GM21528 (cell line): Measurements from ENCODE around the gene AP4S1.
"Not testable (repeated sequence)": the region's sequence is repeated elsewhere in the genome, so short reads cannot be mapped to it uniquely, and the experiment has no call there.

Source experiments
- ATAC-seq: cut with Tn5 transposase; IDR thresholded peaks from one replicate; pipeline ENCODE4 v1.9.1; 2021; ENCODE audit warnings: mild to moderate bottlenecking, moderate library complexity; ENCODE audit not compliant: unreplicated experiment, low FRiP score

AP4S1 gene, protein sequence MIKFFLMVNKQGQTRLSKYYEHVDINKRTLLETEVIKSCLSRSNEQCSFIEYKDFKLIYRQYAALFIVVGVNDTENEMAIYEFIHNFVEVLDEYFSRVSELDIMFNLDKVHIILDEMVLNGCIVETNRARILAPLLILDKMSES

DNA sequence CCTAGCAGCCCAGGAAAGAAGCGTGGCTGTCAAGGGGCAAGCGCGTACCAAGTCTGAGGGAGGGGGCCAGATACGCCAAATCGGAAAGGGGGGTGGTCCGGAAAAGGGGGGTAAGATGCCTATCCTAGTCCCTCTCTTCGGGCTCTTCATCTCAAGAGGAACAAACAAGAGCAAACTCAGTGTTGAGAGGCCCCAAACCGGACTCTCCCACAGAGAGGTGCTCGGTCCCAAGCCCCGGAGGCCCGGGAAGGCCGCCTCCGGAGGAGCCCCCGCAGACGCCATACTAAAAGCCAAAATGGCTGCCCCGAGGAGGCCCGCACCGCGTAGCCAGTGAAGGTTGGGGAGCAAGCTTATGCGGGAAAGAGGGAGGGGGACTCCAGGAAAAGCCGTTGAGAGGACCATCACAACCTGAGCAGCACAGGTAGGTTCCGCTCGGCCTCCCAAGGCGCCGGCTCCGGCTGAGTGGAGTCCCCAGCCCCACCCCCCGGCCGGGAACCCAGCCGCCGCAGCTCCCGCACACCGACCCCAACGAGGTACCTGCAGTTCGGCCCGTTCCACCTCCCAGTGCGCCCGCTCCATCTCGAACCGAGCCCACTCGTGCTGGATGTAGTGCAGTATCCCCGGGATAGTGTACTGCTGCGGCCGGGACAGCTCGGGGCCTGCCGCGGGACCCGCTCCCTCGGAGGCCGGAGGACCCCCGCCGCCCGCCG lies at the start of gene AP4S1:
TSS of gene AP4S1 (plus strand) at position 283 of the 710 bp plus-strand sequence. CDS start 40,548 bp downstream, outside the sequence.
- peak; percentile 30 for ATAC-seq

DNA sequence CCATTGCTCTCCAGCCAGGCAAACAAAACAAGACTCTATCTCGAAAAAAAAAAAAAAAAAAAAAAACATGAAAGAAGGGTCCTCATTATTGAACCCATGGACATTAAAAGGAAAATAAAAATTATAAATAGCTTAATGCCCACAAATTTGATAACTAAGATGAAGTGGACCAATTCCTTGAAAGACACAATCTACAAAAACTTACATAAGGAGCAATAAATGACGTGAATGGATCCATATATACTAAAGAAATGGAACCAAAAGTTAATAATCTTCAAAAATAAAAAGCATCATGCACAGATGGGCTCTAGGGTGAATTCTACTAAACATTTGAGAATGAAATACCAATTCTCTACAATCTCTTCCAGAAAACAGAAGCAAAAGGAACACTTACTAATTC lies 47.7 kb upstream of the AP4S1 start:
- no peak for ATAC-seq

DNA sequence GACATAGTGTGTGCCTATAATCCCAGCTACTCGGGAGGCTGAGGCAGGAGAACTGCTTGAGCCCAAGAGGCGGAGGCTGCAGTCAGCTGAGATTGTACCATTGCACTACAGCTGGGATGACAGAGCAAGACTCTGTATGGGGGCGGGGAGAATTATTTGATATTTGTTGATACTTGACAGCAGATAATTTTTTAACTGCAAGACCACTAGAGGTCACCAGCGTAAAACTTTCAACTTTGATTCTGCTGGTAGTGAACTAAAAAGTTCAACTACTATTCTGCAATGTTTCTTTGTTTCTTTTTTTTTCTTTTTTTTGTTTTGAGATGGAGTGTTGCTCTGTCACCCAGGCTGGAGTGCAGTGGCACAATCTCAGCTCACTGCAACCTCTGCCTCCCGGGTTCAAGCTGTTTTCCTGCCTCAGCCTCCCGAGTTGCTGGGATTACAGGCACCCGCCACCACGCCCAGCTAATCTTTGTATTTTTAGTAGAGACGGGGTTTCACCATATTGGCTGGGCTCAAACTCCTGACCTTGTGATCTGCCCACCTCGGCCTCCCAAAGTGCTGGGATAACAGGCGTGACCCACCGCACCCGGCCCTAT lies 45.2 kb upstream of the AP4S1 start:
- not testable (repeated sequence) for ATAC-seq

DNA sequence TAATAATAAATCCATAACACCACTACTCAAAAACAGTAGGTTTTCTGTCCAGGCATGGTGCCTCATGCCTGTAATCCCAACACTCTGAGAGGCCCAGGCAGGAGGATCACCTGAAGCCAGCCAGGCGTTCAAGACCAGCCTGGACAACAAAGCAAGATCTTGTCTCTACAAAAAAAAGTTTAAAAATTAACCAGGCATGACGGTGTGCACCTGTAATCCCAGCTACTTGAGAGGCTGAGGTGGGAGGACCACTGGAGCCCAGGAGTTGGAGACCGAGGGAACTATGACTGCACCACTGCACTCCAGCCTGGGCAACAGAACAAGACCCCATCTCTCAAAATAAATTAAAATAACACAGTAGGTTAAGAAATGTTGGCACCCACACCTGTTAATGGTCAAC lies 44.5 kb upstream of the AP4S1 start:
- ATAC-seq = no peak

DNA sequence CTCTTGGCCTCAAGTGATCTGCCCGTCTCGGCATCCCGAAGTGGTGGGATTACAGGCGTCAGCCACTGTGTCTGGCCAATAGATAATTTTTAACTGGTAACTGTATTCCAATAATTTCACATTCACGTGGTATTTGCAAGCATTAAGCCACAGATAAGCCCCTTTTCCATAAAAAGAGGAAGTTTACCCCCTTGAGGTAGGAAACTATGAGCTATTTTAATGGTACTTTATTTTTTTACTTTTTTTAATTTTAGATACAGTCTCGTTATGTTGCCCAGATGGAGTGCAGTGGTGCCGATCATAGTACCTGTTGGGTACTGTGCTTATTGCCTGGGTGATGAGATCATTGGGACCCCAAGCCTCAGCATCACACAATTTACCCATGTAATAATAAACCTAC lies 42.9 kb upstream of the AP4S1 start:
- no peak for ATAC-seq

DNA sequence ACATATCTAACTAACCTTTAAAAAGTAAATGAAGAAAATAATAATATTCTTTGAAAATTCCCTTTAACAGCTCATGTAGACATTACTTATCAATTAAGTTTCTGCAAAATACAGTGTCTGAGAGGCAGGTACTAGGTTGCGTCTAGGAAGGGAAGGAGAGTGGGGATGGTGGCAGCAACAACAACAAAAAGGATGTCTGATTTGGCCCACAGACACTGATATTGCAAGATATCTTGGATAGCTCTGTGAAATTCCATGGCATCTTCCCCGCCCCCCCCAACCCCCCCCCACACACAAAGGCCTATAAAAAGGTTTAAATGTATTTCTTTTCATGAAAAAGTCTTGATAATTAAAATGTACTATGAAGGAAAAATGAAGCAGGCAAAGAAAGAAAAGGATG lies 41.6 kb upstream of the AP4S1 start:
- ATAC-seq = no peak

DNA sequence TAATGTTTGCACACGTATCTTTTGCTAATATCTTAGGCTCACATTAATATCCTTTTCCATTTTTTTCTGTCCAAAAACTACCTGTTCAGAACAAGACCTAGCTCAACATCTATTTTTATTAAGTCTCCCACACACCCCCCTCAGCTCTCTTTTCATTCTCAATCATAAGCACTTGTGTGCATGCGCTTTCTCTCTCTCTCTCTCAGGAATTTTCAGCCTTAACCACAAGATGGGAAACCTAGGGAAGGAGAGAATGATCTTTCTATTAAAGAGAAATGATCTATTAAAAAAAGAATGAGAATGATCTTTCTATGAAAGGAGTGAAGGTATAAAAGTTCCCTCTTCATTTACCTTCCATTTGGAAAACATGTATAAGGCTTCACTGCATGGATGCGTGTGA lies 39.7 kb upstream of the AP4S1 start:
- no peak for ATAC-seq

DNA sequence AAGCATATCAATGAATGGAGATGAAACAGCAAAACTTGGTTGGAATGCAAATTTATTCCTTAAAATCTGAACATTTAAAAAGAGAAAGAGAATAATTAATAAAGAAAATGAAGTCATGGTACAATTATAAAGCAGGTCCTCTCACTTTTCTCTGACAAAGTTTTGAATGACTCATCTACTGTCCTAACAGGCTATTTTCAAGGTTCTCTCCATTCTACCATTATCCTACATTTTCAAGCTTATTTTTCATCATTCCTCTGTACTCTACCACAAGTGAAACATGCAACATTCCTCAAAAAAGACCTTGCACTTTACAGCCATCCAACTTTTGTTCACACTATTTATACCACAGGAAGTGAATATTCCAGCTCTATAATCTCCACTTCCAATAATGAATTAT lies 36.9 kb upstream of the AP4S1 start:
- ATAC-seq = no peak

DNA sequence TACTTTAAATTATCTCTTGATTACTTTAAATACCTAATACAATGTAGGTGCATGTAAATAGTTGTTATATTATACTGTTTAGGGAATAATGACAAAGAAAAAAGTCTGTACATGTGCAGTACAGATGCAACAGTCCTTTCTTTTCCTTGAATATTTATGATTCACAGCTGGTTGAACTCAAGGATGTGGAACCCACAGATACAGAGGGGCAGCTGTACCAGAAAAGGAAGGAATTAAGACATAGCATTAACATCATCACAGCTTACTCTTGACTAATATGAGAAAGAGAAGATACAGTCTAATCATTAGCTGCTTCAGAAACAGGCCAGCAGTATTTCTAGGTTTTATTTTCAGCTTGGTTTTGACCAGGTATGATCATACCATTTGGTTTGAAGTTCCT lies 34.7 kb upstream of the AP4S1 start:
- ATAC-seq = no peak

DNA sequence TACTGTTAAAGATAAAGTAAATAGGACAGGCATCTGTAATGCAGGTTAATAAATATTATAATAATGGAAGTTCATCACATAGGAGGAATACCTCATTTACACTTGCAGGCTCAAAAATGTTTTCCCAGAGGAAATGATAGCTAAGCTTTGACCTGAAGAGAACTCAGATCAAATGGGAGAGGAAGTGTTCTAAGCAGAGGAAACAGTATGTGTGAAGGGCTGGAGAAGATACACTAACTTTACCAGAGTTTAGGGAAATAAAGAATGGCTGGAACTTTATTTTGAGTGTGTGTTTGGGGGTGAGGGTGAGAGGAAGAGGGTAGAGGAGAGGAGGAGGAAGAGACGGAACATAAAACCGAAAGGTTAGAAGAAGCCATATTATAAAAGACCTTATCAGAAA lies 34.0 kb upstream of the AP4S1 start:
- no peak for ATAC-seq

DNA sequence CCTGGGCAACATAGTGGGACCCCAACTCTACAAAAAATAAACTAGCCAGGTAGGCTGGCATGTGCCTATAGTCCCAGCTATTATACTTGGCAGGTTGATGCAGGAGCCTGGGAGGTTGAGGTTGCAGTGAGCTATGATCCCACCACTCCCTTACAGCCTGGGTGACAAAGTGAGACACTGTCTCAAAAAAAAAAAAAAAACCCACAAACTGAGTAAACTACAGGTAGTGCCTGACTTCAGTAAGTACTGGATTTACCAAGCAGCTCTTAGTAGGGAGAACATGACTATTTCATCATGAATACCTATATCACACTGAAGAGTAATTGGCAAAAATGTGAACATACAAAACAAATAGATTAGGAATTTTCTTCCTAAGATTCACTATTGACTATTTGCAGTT lies 32.4 kb upstream of the AP4S1 start:
- no peak for ATAC-seq

DNA sequence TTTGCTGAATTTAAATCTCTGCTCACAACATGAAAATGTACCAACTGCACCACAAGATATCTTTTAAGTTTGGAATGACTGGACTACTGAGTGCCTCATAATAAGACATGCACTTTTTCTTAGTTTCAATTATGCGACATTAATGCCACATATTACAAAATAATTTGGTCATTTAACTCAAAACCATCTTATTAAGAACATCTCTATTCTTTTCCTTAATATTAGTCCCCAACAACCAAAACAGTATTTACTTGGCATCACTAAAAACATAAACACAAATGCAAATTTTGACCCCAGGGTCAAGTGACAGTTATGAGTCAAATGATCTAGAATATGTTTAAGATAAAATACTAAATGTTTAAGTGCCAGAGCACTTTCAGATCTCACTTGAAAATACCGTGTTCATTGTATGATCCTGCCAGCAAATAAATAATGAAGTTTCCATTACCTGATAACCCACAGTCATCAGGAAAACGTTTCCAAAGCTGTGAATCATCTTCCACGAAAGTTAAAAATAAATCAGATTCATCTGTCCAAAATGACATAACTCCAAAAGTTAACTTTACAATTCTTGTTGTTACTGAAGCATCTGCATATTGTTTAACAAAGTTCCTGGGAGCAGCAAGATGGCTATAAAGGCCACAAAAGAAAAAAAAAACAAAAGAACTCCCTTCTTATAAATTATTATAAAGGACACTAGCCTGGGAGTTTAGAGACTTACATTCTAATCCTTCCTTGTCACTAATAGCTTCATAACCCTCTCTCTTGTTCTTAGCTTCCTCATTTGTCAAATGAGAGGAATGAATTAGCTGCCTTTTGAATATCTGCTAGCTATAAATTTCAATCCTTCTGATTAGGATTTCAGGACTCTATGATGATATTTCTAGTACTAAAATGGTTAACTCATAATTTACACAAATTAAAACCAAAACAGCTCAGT lies 30.5 kb upstream of the AP4S1 start:
- no peak for ATAC-seq

DNA sequence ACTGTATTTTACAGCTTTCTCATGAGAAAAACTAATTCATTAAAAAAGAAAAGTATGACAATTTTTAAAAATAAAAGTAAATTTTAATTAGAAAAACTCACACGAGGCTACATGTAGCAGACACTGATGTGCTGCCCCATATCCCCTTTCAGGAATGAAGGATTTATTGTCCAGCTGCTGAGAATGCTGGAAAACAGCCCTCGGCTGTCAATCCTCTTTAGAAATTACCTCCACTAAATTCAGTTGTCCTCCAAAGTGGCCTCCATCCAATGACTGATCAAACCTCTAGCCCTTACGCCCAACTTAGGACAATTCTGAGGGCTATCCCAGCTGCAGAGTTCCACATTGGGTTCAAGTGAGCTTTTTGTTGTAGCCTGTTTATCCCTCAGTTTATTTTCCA lies 29.8 kb upstream of the AP4S1 start:
- no peak for ATAC-seq

DNA sequence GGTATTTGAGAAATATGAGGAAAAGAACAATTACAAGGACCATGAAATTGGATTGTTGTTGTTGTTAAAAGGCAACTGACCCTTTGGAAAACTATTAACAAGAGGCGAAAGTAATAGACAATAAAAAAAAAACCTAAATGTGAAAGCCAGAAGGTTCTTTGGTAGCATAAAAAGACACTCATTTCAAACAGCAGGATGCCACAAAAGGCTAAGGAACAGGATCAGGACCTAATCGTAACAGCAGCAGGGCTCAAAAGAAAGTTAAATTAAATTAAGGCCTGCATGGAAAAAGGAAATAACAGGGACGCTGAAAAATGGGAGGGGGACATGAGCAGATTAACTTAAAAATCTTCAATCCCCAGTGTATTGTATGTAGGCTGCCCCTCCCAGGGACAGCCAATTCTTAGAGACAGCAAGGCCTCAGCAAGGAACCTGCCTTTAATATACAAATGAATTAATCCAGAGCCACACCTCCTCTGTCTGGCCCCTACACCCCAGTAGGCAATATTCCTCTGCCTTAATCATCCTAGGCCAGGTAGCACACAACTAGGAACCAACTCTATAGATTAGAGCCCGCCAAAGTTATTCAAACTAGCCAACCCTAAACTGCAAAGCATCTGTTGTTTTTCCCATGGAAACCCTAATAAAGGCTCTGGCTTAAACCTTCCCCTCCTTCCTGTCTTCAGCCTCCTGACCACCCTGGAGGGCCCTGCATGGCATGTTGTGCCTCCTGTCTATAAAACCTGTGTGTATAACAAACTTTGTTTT lies 28.4 kb upstream of the AP4S1 start:
- ATAC-seq = no peak

DNA sequence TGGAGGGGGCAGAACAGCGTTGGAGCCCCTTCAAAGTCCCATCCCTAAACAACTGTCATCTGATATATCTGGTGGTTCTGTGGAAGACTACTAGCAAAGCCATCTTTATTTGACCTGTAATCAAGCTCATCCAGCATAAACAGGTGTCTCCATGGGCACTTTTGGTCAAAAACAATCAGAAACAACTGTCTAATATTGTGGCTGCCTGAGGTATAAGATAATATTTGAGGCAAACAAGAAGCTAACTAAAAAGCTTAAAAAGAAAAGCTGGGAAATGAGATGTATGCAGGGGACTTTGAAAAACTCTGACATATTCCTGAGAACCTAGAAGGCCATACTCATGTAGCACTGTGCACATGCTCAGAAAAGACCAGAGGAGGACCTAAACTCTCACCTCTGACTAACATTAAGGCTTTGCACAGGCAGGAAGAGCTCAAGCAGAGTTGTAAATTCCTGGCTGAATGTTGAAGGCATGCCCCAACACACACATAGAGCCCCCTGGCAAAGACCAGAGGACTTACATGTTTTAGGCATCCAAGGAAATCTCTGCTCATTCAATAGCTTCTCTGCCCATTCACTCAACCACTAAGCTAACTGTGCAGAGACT lies 27.2 kb upstream of the AP4S1 start:
- no peak for ATAC-seq

DNA sequence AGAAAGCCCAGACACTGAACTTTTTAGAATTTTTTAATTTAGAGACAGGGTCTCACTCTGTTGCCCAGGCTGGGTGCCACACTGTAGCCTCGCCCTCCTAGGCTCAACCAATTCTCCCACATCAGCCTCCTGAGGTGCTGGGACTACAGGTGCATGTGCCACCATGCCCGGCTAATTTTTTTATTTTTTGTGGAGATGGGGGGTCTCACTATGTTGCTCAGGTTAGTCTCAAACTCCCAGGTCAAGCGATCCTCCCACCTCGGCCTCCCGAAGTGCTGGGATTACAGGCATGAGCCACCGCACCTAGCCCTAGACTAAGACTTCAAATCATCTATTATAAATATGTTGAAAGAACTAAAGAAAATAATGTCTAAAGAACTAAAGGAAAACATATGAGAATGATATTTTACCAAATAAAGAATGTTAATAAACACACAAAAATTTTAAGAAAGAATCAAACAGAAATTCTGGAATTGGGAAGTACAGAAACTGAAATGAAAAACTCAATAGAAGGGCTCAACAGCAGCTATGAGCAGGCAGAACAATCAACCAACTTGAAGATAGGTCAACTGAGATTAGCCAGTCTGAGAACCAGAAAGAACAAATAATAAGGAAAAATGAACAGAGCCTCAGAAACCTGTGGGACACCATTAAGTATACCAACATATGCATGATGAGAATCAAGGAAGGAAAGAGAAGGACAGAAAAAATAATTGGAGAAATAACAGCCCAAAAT lies 26.2 kb upstream of the AP4S1 start:
- no peak for ATAC-seq

DNA sequence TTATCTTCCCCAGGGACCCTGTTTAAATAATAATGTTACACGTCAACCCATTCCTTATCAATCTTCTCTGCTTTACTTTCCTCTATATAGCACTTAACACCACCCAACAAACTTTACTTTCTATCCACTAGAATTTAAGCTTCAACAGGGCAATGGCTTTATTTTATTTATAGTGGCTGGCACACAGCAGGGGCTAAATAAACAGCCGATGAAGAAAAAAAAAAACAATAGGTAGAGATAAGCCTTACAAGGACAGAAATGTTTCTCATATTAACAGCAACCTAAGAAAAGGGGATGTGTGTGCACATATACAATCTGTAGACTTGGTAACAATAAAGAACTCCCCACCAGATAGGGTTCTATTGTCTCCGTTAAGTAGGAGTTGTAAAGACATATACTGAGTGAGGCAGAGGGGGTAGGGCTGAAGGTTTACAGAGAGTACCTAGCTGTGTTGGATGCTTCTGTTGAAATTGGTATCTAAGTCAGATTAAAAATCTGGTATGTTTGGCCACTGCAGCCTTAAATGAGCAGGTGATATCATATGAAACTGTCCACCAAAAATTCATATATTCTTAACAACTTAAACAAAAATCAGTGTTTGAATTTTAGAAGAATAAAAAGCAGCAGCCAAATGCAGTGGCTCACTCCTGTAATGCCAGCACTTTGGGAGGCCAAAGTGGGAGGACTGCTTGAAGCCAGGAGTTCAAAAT lies 24.7 kb upstream of the AP4S1 start:
- ATAC-seq = no peak

DNA sequence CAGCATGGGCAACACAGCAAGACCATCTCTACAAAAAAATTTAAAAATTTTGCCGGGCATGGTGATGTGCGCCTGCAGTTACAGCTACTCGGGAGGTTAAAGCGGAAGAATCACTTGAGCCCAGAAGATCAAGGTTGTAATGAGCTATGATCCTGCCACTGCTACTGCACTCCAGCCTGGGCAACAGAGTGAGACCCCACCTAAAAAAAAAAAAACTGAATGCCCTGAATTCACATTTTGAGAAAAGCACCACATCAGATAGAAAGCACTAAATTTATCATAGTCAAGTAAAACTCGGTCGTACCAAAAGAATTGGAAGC lies 24.1 kb upstream of the AP4S1 start:
- ATAC-seq = no peak

DNA sequence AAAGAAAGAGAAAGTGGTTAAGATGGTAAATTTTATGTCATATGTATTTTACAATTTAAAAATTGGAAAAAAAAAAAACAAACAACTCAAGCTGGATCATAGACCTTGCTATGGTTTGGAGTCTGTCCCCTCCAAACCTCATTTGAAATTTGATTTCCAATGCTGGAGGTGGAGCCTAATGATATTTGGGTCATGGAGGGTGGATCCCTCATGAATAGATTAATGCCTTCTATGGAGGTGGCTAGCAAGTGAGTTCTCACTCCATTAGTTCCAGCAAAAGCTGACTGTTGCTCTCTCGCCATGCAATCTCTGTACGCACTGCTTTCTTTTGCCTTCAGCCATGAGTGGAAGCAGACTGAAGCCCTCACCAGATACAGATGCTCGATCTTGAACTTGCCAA lies 22.2 kb upstream of the AP4S1 start:
- no peak for ATAC-seq
